Breast epithelium (tissue), 4 donors: Measurements from ENCODE around the gene RAB13. TPM values are rescaled to one million over a fixed set of nuclear protein-coding genes. Genes with fewer than 3 reads are reported as not detected.

Source experiments
- DNase-seq, 2 donors: peaks; one replicate each; pipeline ENCODE4 v3.0.0-alpha.2; 2019; ENCODE audit warnings: low spot score in 2 of 2
- H3K27ac ChIP-seq, 2 donors: fragments of 200-600 bp; sonication (generic) in 1 of 2; one replicate each; pipeline ENCODE4 v1.5.1; 2016 to 2019; ENCODE audit warnings: mild to moderate bottlenecking in 1 of 2
- H3K27me3 ChIP-seq, 2 donors: fragments of 200-600 bp; sonication (generic) in 1 of 2; one replicate each; pipeline versions ENCODE4 v1.5.1 to v1.6.0; 2017 to 2019; ENCODE audit warnings: control low read depth in 1 of 2, mild to moderate bottlenecking in 1 of 2
- H3K36me3 ChIP-seq: fragments of 200-600 bp; one replicate; pipeline ENCODE4 v1.5.1; 2019
- H3K4me1 ChIP-seq, 2 donors: fragments of 200-600 bp; sonication (generic); one replicate each; pipeline ENCODE4 v1.5.1; 2016 to 2019; ENCODE audit warnings: control low read depth in 1 of 2
- H3K4me3 ChIP-seq, 3 donors: fragments of 200-600 bp; sonication (generic); 1 replicate in 2 of 3; 2 replicates in 1 of 3; pipeline ENCODE4 v1.5.1; 2016 to 2019; ENCODE audit warnings: mild to moderate bottlenecking in 3 of 3, moderate library complexity in 2 of 3
- H3K9me3 ChIP-seq, 2 donors: fragments of 200-600 bp; sonication (generic) in 1 of 2; one replicate each; pipeline ENCODE4 v1.5.1; 2016 to 2019; ENCODE audit warnings: control low read depth in 1 of 2
- CTCF ChIP-seq, 3 donors: fragments of 450-650 bp; IDR thresholded peaks; one replicate each; pipeline ENCODE4 v1.5.1; 2016 to 2017; ENCODE audit warnings: antibody characterized with exemption in 3 of 3, mild to moderate bottlenecking in 3 of 3, moderate library complexity in 3 of 3
- POLR2A ChIP-seq: fragments of 450-650 bp; IDR thresholded peaks from one replicate; pipeline ENCODE4 v1.6.1; 2016; ENCODE audit warnings: antibody characterized with exemption, mild to moderate bottlenecking, moderate library complexity
- POLR2AphosphoS5 ChIP-seq, 3 donors: sonication (generic); formaldehyde crosslinking; IDR thresholded peaks; one replicate each; pipeline ENCODE4 v1.6.1; 2017; ENCODE audit warnings: antibody characterized with exemption in 3 of 3
- intact Hi-C: fragments of 100-400 bp; cut with DNase I; formaldehyde crosslinking; loops from one replicate; pipeline ENCODE4 v1.15.1; 2023; ENCODE audit warnings: low total_unique reads
- total RNA-seq, 3 donors: library from RNA; depleted of rRNA; stranded (reverse); fragments of >200 nt; gene quantifications; one replicate each; pipeline ENCODE4 v1.1.0, GENCODE V29; 2016

RAB13 gene
- total RNA-seq, 3 donors from 2014 or later, result 45.8 to 68.3 (median 62.6) TPM

DNA sequence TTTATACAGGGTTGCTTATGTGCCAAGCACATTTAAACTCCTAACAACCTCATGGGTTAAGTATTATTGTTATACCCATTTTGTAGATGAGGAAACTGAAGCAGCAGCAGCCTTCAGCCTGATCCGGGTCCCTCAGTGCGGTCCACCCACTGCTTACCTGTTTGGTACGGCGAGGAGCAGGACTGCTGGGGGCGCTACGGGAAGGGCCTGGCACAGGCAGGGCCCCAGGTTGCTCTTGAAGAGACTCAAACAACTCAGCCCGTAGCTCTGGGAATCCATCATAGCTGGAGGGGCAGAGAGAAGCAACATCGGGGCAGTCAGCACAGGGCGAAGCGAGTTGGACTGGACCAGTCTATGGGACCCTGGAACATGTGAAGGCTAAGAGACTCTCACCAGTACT, 48.8 kb downstream of the RAB13 start:
- H3K36me3 ChIP-seq, result peaks cover 5% of the 10 kb centered on the region
- H3K4me3 ChIP-seq, result no peak overlapping the region
- no peaks in the 10 kb centered on the region for H3K27me3 ChIP-seq
- no peak for TF ChIP-seq POLR2AphosphoS5 (IDR thresholded peaks at IDR 0.05)
- intact Hi-C loops, result no loop called here
- H3K9me3 ChIP-seq, result no peaks in the 10 kb centered on the region
- no peaks in the 10 kb centered on the region for H3K4me1 ChIP-seq
- no peak for DNase-seq
- H3K27ac ChIP-seq, result no peak overlapping the region

- TF ChIP-seq POLR2AphosphoS5 (IDR thresholded peaks at IDR 0.05) (no peak), CTCF (IDR thresholded peaks at IDR 0.05) (no peak), POLR2A (no peak)
- no peak overlapping the region for H3K27ac ChIP-seq
- H3K4me1 ChIP-seq, result no peaks in the 10 kb centered on the region
- no peak for DNase-seq
- peaks cover 5% of the 10 kb centered on the region for H3K36me3 ChIP-seq
- H3K4me3 ChIP-seq, result no peak overlapping the region
- intact Hi-C loops, result no loop called here
- no peaks in the 10 kb centered on the region for H3K9me3 ChIP-seq
- H3K27me3 ChIP-seq, result no peaks in the 10 kb centered on the region
Observed at GRCh38 chr1:153936011-153936802, 49.9 kb downstream of the RAB13 start.

DNA sequence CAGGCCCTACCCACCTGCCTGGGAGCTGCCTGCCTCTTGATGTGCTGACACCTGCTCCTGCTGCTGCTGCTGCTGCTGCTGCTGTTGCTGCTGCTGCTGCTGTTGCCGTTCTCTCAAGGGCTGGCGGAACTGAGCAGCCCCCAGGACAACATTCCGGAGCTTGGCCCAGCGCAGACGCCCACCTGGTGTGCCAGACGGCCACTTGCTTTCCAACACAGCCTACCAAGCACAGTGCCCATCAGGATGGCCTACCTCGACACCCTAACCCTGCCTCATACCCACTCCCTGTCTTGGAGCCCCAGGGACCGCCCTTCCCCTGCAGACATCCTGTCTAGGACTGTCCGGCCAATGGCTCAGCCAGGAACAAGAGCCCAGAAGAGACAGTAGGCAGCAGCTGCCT, 51.4 kb downstream of the RAB13 start:
- Histone ChIP-seq H3K4me3 (no peak overlapping the region), H3K27me3 (no peaks in the 10 kb centered on the region), H3K9me3 (no peaks in the 10 kb centered on the region), H3K4me1 (no peaks in the 10 kb centered on the region), H3K36me3 (peaks cover 5% of the 10 kb centered on the region), H3K27ac (no peak overlapping the region)
- TF ChIP-seq POLR2A (no peak), CTCF (IDR thresholded peaks at IDR 0.05) (no peak), POLR2AphosphoS5 (IDR thresholded peaks at IDR 0.05) (no peak)
- intact Hi-C loops, result no loop called here
- no peak for DNase-seq

- no peak overlapping the region for H3K4me3 ChIP-seq
- no peak for DNase-seq
- no peaks in the 10 kb centered on the region for H3K9me3 ChIP-seq
- TF ChIP-seq POLR2AphosphoS5 (IDR thresholded peaks at IDR 0.05) (no peak), CTCF (IDR thresholded peaks at IDR 0.05) (no peak)
- no peak overlapping the region for H3K27ac ChIP-seq
- intact Hi-C loops, result no loop called here
- H3K36me3 ChIP-seq, result peaks cover 5% of the 10 kb centered on the region
- H3K4me1 ChIP-seq, result no peaks in the 10 kb centered on the region
- no peaks in the 10 kb centered on the region for H3K27me3 ChIP-seq
Observed at GRCh38 chr1:153933955-153934354, 52.2 kb downstream of the RAB13 start.

DNA sequence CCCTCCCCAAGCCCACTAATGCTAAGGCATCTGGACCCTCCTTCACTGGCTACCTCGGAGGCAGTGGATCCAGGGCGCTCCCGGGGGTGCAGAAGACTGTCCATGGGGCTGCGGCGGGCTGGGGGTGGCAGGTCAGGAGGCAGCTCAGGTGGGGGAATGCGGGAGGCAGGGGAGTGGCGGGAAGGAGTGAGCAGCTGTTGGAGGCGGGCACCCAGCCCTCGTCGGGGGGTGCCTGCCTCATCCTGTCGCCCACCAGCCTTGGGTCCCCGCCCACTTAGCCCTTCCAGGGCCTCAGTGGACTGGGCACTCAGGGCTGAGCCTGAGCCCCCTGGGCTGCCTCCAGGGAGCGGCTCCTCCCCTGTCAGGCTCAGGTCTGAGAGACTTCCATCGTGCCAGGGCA, 52.7 kb downstream of the RAB13 start:
- DNase-seq, result no peak
- TF ChIP-seq CTCF (IDR thresholded peaks at IDR 0.05) (no peak), POLR2A (no peak), POLR2AphosphoS5 (IDR thresholded peaks at IDR 0.05) (no peak)
- no peaks in the 10 kb centered on the region for H3K4me1 ChIP-seq
- peaks cover 5% of the 10 kb centered on the region for H3K36me3 ChIP-seq
- intact Hi-C loops, result no loop called here
- no peak overlapping the region for H3K4me3 ChIP-seq
- H3K27ac ChIP-seq, result no peak overlapping the region
- H3K9me3 ChIP-seq, result no peaks in the 10 kb centered on the region
- no peaks in the 10 kb centered on the region for H3K27me3 ChIP-seq
